ENCODE results near the gene SLC25A44.

The SLC25A44 gene, protein sequence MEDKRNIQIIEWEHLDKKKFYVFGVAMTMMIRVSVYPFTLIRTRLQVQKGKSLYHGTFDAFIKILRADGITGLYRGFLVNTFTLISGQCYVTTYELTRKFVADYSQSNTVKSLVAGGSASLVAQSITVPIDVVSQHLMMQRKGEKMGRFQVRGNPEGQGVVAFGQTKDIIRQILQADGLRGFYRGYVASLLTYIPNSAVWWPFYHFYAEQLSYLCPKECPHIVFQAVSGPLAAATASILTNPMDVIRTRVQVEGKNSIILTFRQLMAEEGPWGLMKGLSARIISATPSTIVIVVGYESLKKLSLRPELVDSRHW

DNA sequence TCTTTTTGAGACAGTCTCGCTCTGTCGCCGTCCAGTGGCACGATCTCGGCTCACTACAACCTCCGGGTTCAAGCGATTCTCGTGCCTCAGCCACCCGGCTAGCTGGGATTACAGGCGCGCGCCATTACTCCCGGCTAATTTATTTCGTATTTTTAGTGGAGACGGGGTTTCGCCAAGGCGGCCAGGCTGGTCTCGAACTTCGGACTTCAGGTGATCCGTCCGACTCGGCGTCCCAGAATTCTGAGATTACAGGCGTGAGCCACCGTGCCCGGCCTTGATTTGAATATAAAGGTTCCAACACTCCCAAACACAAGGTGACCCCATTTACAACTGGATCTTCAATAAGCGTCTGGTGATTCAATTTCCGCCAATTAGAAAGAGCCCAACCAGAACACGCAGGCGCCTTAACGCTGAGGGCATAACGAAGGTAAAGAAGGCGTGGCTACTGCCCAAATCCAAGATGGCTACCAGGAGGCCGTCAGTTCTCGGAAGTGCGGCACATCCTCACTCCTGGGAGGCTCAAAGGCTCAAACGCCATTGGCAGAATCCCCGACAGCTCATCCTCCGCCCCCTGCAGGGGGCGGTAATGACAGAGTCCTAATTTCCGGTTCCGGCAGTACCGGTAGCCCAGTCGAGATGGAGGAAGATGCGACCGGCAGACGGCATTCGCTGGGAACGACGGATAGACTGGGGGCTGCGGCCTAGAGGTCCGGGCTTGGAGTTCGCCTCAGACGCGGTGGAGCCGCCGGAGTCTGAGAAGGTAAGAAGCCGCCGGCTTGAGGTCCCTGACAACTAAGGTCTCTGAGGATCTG lies at the start of gene SLC25A44:
SLC25A44 (plus strand) TSS at position 617 of the 812 bp plus-strand sequence. CDS start 5,744 bp downstream, outside the sequence.
- DNase-seq (ENCODE audit: low read depth in 2 of 2): peak; percentile 98

DNA sequence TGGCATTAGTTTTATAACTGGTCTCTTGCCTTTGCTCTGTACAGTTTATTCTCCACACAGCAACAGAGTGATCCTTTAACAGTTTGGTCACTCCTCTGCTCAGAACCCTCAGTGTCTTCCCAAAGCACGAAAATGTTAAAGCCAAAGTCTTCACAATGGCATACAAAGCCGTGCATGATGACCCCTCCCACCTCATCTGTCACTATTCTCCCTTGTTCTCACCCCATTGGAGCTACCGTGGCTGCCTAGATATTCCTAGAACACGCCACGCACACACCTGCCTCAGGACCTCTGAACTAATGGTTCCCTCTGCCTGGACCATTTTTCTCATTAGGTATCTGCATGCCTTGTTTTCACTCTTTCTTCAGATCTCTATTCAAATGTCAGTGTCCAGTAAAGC lies 49.2 kb upstream of the SLC25A44 start:
- DNase-seq (ENCODE audit: low read depth in 2 of 2): no peak

DNA sequence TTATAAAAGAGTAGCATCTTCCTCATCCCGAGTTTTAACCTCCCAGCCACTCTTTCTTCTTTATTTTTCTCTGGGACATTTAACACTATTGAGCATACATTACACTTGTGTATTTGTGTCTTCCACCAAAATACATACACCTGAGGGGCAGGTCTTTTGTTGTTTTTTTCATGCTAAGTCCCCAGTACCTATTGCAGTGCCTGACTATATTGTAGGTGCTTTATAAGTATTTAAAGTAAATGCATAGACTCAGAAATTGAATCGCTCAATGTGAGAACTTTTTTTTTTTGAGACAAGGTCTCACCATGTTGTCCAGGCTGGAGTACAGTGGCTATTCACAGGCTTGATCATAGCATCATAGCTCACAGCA lies 48.3 kb upstream of the SLC25A44 start:
- DNase-seq (ENCODE audit: low read depth in 2 of 2): no peak

DNA sequence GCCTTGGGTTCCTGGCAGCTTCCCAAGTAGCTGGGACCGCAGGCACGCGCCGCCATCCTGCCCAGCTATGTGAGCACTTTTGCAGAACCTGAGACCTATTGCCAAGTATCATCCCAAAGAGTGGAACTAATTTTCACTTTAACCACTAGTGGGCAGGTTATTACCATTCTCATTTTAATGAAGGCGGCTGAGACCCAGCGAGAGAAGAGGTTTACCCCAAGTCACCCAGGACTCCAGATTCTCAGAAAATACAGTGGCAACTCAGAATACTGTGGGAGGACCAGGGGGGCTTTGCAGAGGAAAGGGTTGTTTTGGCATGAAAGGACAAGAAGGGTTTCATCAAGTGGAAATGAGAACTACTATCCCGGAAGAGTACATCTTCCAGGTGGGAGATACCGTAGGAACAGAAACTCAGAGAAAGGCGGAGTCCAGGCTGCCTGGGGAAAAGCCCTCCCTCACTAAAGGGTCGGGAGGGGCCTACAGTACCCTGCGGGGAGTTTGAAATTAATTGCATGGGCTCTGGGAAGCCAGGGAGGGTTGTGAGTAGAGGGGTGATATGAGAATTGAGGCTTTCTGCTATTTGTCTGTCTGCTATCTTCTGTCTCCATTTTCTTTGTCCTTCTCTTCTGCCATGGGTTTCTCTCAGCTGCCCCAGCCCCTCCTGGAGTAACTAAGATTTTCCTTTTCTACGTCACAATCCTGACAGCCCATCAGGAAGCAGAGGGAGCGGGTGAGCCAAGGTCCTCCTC lies 47.7 kb upstream of the SLC25A44 start:
- peak; percentile 78 to 79 for DNase-seq (ENCODE audit: low read depth in 2 of 2)

DNA sequence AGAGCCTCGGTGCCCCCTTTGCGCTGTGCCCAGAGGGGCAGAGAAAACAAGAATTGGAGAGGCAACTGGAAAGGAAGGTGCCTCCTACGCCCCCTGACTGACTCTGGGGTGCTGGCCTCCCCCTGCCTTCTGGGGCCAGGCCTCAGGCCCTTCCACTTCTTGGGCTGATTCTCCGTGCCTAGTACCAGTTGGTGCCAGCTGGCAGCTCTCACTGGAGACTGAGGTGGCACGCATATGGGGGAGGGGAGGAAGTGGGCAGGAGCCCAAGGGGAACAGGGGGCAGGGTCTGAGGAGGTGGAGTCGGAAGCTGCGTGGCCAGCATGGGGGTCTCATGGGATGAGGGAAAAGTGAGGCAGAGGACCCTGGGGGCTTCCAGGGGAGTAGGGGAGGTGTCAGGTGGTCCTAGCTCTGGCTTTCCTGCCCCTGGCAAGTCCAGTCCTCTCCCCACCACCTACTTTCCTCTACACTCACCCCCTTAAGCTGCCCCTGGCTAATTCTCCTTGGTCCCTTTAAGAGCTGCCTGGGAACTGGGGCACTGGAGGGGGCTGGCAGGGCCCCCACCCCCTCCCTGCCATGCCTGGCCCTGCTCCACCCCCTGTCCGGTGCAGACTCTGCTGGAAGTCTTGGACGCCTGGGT lies 47.0 kb upstream of the SLC25A44 start:
- DNase-seq (ENCODE audit: low read depth in 2 of 2): no peak

DNA sequence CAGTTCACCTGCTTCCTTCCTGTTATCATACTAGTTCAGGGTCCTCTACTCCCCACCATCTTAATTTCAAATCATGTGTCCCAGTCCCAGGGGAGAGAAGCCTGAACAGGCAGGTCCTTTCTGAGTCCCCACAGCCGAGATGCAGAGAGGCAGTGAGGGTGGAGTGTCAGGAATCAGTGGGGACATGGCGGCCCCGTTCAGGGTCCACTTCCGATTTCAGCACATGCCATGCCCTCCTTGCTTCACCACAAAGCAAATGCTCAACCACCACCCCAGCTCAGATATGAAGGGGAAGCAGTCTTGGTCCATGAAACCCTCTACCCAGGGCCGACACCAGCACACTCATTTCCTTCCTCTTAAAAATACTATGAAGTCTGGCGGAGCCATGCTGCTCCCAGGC lies 45.7 kb upstream of the SLC25A44 start:
- DNase-seq (ENCODE audit: low read depth in 2 of 2): no peak

DNA sequence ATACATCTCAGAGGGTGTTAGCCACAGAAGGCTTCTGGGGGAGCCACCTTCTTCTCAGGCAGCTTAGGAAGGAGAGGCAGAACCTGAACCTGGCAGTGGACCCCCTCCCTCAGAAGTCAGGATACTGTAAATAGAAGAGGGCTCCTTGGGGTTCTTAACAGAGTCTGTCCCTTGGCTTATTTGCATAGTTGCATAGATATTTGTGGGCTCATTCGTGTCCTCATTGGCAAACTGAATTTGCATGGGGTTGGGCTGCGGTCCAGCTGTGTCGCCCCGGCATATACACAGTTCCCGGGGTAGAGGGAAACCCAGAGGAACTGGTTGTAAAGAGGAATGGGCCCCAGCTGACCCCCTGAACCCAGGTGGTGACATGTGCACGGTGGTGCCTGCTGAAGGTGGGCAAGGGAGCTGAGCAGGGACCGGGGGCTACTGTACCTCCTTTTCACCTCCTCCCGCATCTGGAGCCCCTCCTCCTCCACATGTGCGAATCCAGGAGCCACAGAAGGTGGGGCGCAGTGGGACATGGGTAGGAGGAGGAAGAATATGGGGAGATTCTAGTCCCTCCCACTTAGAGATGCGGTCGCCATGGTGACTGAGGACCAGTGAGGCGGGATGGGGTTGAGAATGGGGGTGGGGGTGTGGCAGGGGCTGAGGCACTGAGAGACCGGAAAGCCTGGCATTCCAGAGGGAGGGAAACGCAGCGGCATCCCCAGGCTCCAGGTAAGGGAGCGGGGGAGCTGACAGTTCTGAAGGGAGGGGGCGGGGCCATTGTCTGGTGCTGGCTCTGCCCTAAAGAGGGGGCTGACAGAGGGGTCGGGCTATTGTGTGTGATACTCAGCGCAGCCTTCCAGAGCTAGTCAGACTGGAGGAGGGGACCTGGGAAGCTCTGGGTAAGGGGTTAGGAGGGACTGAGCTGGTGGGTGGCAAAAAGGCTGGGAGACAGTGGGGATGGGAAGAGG lies 44.3 kb upstream of the SLC25A44 start:
- no peak for DNase-seq (ENCODE audit: low read depth in 2 of 2)

DNA sequence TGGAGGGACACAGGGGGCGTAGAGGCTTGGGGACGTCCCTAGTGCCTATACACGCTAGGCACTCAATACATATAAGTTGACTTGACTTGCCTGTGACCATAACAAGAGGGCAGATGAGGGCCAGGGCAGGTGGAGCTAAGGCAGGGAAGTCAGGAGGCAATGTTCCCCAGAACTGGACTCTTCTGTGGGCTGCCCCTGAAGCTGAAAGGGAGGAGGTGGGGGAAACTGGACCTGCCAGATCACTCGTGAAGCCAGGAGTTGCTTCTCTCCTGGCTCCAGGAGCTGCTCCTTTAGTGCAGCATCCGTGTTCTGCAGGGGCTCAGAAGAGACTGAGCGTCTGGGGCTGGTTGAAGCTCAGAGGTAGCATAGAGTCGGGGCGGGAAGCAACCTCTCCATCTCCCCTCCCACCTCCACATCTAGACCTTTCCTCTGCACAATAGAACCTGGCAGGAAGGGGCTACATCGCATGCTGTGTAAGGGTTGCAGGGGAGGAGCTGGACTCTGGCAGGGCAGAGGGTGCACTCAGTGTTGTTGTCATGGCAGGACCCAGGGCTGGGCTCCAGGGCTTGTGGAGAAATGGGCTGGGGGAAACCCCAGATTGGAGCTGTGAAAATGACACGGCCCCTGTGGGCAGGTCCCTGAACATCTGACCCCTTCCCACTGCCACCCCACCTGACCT lies 43.4 kb upstream of the SLC25A44 start:
- DNase-seq (ENCODE audit: low read depth in 2 of 2): no peak

DNA sequence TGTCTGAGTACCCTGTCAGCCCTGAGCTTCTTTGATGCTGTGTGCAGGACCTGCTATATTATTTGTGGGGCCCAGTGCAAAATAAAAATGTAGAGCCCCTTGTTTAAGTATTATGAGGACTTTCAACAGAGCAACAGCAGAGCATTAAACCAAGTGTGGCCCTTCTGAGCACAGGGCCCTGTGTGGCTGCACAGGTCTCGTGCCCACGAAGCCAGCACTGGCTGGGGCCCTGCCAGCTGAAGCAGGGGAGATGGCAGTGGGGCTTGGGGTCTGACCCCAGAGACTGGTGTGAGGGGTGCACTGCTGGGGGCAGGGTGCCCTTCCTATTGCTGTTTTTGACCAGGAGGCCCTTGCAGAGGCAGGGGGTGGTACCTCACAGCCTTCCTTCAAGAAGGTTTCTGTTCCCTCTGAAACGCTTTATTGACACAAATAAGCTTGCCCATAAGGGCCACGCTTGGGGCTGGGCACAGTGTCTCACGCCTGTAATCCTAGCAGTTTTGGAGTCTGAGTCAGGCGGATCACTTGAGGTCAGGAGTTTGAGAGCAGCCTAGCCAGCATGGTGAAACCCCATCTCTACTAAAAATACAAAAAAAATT lies 42.7 kb upstream of the SLC25A44 start:
- no peak for DNase-seq (ENCODE audit: low read depth in 2 of 2)

DNA sequence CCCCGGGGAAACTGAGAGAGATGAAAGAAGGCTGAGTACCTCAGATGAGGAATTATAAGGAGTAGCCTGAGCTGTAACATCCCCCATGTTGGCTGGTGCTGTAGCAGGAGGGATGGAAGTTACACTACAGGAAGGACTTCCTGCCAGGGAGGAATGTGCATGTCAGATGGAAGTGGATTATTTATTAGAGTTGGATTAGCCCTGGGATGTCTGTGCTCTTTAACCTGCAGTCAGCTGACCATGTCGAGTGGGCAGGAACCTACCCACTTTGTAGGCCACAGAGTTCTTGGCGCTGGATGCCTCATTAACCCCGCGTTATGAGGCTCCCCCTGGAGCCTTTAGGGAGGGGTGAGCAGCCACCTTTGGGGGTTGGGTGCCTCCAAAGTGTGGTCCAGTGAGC lies 41.3 kb upstream of the SLC25A44 start:
- no peak for DNase-seq (ENCODE audit: low read depth in 2 of 2)

DNA sequence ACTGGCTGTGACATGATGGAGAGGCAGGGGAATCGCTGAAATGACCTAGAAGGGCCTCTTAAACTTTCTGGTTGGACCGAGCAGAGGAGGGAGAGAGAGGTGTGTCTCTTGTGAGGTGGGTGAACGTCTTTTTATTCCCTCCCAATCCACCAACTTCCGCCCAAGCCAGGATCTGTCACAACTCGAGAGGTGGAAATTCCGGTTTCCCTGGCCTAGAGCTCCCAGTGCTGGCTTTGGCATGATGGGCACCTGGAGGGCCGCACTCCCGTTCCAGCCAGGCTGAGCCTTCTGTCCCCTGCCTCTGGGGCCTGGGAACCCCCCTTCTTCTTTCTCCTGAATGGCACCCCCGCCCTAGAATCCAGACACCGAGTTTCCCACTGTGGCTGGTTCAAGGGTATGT lies 40.5 kb upstream of the SLC25A44 start, which contains the start of gene SEMA4A:
SEMA4A (plus strand) TSS at position 224 of the 400 bp plus-strand sequence. CDS start 994 bp downstream, outside the sequence.
- DNase-seq (ENCODE audit: low read depth in 2 of 2): no peak

DNA sequence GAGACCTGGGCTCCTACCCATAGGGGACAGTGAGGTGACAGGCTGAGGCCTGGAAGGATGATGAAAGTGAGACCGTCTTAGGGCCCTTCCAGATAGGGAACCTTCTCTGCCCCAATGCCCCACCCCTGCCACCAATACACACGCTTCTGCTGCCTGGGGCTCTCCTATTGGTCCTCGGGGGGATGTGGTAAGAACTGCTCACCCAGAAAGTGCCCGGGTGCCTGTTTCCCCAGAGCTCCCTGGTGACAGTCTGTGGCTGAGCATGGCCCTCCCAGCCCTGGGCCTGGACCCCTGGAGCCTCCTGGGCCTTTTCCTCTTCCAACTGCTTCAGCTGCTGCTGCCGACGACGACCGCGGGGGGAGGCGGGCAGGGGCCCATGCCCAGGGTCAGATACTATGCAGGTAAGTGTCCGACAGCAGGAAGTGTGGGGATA lies 39.6 kb upstream of the SLC25A44 start:
- no peak for DNase-seq (ENCODE audit: low read depth in 2 of 2)

DNA sequence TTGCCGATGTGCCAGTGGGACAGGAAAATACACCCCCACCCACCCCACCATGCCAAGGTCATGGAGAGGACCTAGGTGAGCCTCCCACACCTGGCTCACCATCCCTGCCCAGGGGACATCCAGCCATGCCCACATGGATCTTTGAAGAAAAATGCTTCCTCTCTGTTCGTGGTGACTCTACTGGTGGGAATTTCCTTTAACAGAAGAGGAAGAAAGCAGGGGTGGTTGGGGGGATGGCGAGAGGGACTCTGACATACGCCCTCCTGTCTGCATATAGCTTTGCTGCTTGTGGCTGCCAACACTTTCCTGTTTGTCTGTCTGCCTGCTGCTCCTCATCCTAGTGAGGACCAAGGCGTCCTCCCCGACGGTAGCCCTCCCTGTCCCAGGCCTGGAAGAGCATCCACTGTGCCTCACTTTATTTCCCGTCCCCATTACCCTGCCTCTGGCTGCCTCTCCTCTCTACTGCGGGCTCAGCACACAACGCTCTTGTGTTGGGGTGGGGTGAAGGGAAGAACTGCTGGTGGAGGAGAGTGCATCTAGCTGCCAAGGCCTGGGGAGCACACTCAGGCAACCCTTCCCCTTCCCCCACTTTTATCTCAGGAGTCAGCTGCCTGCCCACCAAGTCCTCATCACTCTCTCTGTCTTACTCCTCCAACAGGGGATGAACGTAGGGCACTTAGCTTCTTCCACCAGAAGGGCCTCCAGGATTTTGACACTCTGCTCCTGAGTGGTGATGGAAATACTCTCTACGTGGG lies 38.0 kb upstream of the SLC25A44 start:
- DNase-seq (ENCODE audit: low read depth in 2 of 2): no peak

DNA sequence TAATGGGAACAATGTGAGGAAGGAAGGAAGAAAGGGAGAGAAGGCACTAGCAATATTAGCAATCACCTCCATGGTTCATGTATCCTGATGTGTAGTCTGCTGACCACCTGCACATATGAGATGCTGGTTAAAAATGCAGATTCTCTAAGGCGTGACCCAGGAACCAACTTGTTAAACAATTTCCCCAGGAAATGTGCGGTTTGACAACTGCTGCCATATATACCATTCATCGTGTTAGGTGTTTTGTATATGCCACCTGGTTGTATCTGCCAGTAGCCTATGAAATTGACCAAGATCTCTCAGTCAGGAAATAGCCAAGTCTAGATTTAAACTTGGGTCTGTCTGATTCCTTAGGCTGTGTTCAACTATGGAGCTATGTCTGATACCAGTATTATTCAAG lies 36.4 kb upstream of the SLC25A44 start:
- DNase-seq (ENCODE audit: low read depth in 2 of 2): no peak

DNA sequence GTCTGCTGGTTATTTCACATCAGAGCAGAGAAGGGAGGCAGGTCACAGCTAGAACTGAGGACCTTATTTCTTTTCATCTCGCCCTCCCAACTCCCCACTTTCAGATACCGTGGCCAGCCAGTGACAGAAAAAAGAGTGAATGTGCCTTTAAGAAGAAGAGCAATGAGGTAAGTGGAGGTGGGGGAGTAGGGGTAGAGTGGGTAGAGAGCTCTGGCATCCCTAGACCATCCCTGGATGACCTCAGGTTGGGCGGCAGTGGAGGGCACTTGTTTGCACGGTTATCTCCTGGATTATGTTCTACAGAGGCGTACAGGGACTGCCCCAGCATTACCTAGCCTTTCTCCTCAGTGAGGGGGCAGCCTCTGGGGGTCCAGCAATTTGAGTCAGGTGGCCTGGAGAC lies 35.9 kb upstream of the SLC25A44 start:
- no peak for DNase-seq (ENCODE audit: low read depth in 2 of 2)

DNA sequence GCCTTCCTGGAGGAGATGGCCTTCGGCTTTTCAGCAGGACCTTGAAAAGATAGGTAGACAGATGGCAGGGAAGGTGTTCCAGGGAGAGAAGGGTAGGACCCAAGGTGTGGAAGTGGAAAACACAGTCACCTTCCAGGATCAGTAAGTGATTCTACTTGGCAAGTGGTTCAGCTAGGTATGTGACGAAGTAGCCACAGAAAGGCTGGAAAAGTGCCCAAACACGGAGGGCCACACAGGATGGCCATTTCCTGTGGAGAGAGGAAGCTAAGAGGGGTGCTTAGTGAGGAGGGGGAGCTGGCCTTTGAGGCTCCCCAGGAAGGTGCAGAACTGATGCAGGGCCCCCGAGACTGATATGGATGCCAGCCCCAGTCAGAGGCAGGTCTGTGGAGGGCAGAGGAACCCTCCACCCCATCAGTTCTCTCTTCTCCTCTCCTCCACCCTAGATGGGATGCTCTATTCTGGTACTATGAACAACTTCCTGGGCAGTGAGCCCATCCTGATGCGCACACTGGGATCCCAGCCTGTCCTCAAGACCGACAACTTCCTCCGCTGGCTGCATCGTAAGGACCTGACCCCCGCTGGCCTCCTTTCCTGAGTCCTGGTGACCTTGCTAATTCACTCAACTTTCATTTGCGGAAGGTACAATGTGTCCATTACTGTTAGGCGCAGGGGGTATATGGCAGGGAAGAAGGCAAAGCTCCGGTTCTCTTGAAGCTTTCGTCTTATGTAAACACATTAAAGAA lies 33.7 kb upstream of the SLC25A44 start:
- no peak for DNase-seq (ENCODE audit: low read depth in 2 of 2)

DNA sequence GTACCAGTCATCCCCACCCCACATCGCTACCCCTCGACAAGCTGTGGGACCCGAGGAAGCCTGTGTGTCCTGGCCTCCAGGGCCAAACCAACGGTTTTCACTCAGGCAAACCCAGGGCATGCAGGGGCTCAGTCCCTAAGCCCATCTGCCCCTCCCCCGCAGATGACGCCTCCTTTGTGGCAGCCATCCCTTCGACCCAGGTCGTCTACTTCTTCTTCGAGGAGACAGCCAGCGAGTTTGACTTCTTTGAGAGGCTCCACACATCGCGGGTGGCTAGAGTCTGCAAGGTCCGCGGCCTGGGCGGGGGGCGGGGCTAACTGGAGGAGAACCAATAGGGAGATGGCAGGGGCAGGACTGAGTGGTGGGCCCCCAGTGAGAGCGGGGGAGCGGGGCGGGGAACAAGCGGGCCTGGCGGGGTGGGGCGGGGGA lies 33.1 kb upstream of the SLC25A44 start:
- DNase-seq (ENCODE audit: low read depth in 2 of 2): peak; percentile 36 to 43

DNA sequence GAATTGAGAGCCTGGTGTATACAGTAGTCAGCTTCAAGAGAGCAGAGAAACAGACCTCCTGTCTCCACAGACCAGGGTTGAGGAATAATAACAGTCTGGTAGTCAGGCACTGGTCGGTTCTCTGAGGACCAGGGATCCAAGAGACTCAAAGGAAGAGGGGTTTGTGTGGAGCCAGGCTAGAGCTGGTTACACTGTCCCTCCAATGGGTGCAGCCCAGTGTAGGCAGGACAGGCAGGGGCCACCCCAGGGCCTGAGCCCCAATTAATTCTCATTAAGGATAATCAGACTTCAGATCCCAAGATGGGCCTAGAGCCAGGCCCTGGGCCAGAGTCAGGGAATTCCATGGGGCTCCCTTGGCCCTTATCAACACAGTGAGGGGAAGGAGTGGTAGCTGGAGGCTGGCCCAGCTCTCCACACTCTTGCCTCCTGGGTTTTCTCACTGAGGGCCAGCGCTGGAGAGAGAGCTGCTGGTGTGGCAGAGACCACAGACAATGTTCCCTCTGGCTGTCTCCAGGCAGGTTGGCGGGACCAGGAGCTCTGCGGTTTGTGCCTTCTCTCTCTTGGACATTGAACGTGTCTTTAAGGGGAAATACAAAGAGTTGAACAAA lies 31.4 kb upstream of the SLC25A44 start:
- no peak for DNase-seq (ENCODE audit: low read depth in 2 of 2)
